NCI-H2029 (cell line): Measurements from ENCODE around the gene ZNF428.
"Not testable (repeated sequence)": the region's sequence is repeated elsewhere in the genome, so short reads cannot be mapped to it uniquely, and the experiment has no call there.

Source experiments
- DNase-seq: peaks from one replicate; lab custom pipeline; 2025; lab: John Stamatoyannopoulos, UW

Gene ZNF428

GRCh38 chr19:43639519-43640423, 20.3 kb upstream of the ZNF428 start, which contains the start of gene CADM4:
Gene CADM4 (minus strand): TSS chr19:43639850. CDS start chr19:43639790, 60 bp downstream.
- DNase-seq: peak; percentile 12

GRCh38 chr19:43638995-43639518, 19.6 kb upstream of the ZNF428 start:
- no peak for DNase-seq

- no peak for DNase-seq
Observed at GRCh38 chr19:43638214-43638994, 19.0 kb upstream of the ZNF428 start.

GRCh38 chr19:43636121-43636683, 16.8 kb upstream of the ZNF428 start:
- DNase-seq: no peak

- not testable (repeated sequence) for DNase-seq
Observed at GRCh38 chr19:43635561-43635940, 16.1 kb upstream of the ZNF428 start.

- no peak for DNase-seq
Observed at GRCh38 chr19:43634872-43635560, 15.6 kb upstream of the ZNF428 start.

- no peak for DNase-seq
Observed at GRCh38 chr19:43634506-43634871, 15.1 kb upstream of the ZNF428 start.

GRCh38 chr19:43634068-43634467, 14.6 kb upstream of the ZNF428 start:
- no peak for DNase-seq

GRCh38 chr19:43633520-43633919, 14.1 kb upstream of the ZNF428 start:
- no peak for DNase-seq

- DNase-seq: no peak
Observed at GRCh38 chr19:43631491-43631890, 12.1 kb upstream of the ZNF428 start.

GRCh38 chr19:43628646-43629326, 9.4 kb upstream of the ZNF428 start:
- DNase-seq: no peak

- no peak for DNase-seq
Observed at GRCh38 chr19:43626838-43627237, 7.4 kb upstream of the ZNF428 start.

GRCh38 chr19:43625918-43626579, 6.6 kb upstream of the ZNF428 start:
- DNase-seq: peak; percentile 9

GRCh38 chr19:43624933-43625332, 5.5 kb upstream of the ZNF428 start:
- no peak for DNase-seq

- DNase-seq: no peak
Observed at GRCh38 chr19:43623889-43624670, 4.7 kb upstream of the ZNF428 start.

- no peak for DNase-seq
Observed at GRCh38 chr19:43622956-43623355, 3.5 kb upstream of the ZNF428 start.

GRCh38 chr19:43622070-43622469, 2.6 kb upstream of the ZNF428 start:
- no peak for DNase-seq

GRCh38 chr19:43620061-43621001, 902 bp upstream of the ZNF428 start:
- no peak for DNase-seq

GRCh38 chr19:43618921-43619261, 538 bp downstream of the ZNF428 start:
- peak; percentile 72 for DNase-seq
